ENCODE measurements around the gene CARM1.
A peak's percentile ranks its signal among the peaks of the same experiment; 100 is the strongest.
"Not testable (repeated sequence)": the region's sequence is repeated elsewhere in the genome, so short reads cannot be mapped to it uniquely, and the experiment has no call there.

Gene CARM1

GRCh38 chr19:10870955-10871603 is at the start of gene CARM1:
TSS of gene CARM1 (plus strand) at chr19:10871553. CDS start at chr19:10871703, 150 bp downstream.
- peak; percentile 91 to 98 for DNase-seq

- DNase-seq = no peak
These were observed 47.7 kb upstream of the CARM1 start for GRCh38 chr19:10823690-10824089.

GRCh38 chr19:10826231-10826630 is 45.1 kb upstream of the CARM1 start:
- no peak for DNase-seq

DNA sequence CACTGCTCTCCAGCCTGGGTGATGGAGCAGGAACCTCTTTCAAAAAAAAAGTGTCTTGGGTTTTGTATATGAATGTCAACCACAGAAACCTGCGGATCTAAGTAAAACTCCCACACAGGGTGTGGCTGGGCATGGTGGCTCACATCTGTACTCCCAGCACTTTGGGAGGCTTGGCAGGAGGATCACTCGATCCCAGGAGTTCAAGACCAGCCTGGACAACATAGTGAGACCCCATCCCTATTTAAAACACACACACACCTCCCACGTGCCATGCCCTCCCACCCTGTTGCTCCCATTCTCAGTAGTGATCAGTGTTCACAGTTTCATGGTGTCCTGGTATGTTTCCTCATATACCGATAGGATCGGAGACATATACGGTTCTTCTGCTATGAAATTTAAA is 44.5 kb upstream of the CARM1 start:
- DNase-seq = no peak

- DNase-seq = no peak
These were observed 42.2 kb upstream of the CARM1 start for GRCh38 chr19:10828981-10829821.

GRCh38 chr19:10829967-10830366 is 41.4 kb upstream of the CARM1 start:
- no peak for DNase-seq

DNA sequence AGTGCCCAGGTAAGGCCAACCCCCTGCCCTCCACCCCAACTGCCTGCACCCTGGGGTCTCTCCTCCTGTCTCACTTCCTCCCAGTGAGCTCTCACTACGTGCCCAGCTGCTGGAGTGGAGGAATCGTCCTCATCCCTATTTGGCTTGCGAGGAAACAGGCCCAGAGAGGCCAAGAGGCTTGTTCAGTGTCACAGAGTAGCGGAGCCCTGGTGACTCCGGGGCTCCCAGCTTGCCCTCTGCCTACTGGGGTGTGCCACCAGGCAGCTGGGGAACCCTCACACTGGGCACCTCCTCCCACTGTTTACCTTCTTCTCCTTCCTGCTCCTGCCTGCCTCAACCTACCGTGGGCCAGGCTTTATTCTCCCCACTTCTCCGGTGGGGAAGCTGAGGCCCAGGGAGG is 41.0 kb upstream of the CARM1 start:
- no peak for DNase-seq

GRCh38 chr19:10830931-10831779 is 40.2 kb upstream of the CARM1 start:
- DNase-seq = no peak

DNA sequence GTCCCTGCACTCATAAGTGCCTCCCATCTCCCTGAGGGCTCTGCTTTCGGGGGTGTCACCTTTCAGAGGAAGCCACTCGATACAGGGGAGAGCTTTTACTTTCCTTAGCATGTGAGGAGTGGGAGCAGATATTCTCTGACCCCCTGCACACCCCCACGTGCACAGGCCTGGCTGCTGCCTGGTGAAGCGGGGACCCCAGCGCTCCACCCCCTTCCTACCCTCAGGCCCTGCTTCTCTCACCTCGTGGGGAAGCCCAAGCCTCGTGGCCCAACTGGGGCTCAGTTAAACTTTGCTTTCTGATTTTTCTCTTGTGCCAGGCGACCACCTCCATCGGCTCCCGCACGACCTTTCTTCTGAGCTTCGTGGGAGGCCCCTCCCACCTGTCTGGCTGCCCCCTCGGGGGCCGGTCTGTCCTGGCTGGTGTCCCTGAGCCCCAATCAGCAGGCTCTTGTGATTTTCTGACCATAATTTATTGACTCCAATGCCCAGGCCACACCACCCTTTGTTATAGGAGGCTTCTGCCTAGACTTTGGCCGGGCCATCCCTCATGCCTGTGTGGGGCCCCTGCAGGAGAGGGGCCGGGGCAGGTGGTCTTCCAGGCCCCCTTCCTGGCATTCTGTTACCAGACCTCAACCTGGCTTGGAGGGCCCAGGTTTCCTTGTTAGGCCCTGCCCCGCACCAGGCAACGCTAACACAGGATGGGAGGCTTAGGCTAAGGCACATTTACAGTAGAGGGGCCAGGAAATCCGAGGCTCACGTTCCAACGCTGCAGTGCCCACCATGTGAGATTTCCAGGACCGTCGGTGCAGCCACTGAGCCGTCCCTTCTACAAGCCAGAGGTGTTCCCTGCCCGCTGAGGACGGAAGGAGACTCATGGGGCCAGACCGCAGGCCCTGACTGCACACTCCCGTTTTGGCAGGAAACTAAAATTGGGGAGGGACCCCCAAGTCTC is 39.1 kb upstream of the CARM1 start:
- DNase-seq = no peak

DNA sequence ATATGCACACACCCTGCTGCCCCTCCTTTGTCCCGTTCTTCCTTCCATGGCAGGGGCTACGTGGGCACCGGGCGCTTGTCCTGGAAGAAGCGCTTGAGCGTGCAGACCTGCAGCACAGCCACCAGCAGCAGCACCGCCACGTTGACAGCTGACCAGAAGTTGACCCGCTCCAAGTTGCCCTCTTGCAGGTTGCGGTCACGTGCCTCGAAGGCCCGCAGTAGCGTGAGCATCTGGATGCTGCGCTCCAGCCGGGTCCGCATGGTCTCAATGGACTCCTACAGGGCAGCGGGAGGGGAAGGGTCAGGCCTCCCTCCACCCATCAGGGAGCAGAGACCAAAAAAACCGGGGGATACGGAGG is 38.4 kb upstream of the CARM1 start:
- no peak for DNase-seq

GRCh38 chr19:10835089-10835753 is 36.1 kb upstream of the CARM1 start:
- DNase-seq = no peak

GRCh38 chr19:10835754-10836478 is 35.4 kb upstream of the CARM1 start, which contains the start of gene TMED1:
TSS of gene TMED1 (minus strand) at chr19:10836212. CDS start at chr19:10836191, 21 bp downstream.
- peak; percentile 92 to 97 for DNase-seq

DNA sequence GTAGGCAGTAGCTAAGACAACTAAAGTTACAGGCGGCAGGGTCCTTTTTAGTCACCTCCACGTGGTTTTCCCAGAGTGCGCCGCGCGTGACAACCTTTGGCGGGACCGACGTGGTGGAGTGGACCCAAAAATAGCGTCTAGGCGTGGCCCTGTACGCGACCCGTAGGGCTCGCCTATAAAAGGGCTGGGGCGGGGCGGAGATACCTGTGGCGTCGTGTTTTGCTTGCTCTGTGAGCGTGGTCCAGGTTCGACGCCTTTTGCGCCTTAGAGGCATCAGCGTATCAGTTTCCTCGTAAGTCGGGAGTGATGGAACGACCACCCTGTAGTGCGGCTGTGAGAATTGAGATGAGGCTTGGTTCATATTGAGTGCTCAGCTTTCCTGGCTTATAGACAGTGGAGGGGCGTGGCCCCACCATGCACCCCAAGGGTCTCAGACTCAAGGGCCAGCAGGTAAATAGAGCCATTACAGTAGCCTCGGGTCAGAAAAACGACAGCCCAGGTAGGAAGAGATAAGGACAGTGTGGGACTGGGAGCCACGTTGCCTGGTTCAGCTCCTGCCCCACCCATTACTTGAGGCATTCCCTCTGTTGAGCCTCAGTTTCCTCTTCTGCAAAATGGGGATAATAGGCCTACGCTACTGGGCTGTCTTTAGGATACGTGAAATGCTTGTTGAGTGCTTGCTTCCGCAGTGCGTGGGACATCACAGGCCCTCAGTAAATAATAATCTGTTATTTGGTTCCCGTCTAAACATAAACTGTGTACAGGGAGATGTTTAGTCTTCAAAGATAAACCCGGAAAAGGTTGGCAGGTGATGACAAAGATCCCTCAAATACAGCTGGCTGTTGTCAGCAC is 34.6 kb upstream of the CARM1 start:
- peak; percentile 89 to 91 for DNase-seq

- DNase-seq = not testable (repeated sequence)
These were observed 33.7 kb upstream of the CARM1 start for GRCh38 chr19:10837649-10838048.

- DNase-seq = no peak
These were observed 33.0 kb upstream of the CARM1 start for GRCh38 chr19:10838377-10838776.

GRCh38 chr19:10839114-10840050 is 32.0 kb upstream of the CARM1 start:
- DNase-seq = no peak

DNA sequence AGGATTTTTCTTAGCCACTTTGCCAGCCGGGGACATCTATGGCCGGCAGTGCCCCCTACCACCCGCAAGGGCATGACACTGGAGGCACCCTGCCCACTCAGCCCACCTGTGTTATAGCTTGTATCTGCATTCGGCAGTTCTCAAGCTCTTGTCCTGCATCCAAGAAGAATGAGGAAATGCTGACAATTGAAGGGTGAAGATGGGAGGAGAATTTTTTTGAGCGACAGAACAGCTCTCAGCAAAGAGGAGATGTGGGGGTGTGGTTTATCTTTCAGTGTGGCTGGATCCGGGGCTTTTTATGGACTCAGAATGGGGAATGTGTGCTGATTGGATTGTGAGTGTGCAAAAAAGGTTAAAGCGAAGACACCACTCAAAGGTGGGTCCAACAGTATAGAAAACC is 28.6 kb upstream of the CARM1 start:
- DNase-seq = no peak

GRCh38 chr19:10846500-10847202 is 24.7 kb upstream of the CARM1 start:
- no peak for DNase-seq

Measured in NCI-H1930 (cell line).